Mesendoderm (in vitro differentiated cells): Measurements from ENCODE around the gene RARA.
A peak's percentile ranks its signal among the peaks of the same experiment; 100 is the strongest.

Source experiments
- DNase-seq: peaks from one replicate; pipeline ENCODE4 v3.0.0; 2013
- H2AK5ac ChIP-seq: 2 replicates; pipeline ENCODE4 v1.6.1; 2013; ENCODE audit warnings: low read length, inconsistent platforms
- H2BK120ac ChIP-seq: 2 replicates; pipeline ENCODE4 v1.6.1; 2013; ENCODE audit warnings: low read depth, mild to moderate bottlenecking, low read length, moderate library complexity, mixed read lengths
- H2BK15ac ChIP-seq: replicated peaks from 2 replicates; pipeline ENCODE4 v1.6.1; 2013; ENCODE audit warnings: low read depth, mild to moderate bottlenecking, moderate library complexity
- H2BK5ac ChIP-seq: 2 replicates; pipeline ENCODE4 v1.6.1; 2013; ENCODE audit warnings: low read length, inconsistent platforms
- H3K18ac ChIP-seq: 2 replicates; pipeline ENCODE4 v1.6.1; 2013; ENCODE audit warnings: mild to moderate bottlenecking, low read length, mixed read lengths
- H3K23ac ChIP-seq: one replicate; pipeline ENCODE4 v1.6.1; 2013; ENCODE audit warnings: low read length
- H3K27ac ChIP-seq: 2 replicates; pipeline ENCODE4 v1.5.1; 2013; ENCODE audit warnings: low read depth, mild to moderate bottlenecking, inconsistent platforms, low read length, moderate library complexity
- H3K27me3 ChIP-seq: 2 replicates; pipeline ENCODE4 v1.6.1; 2013; ENCODE audit warnings: low read length, control low read depth, mild to moderate bottlenecking, inconsistent platforms; ENCODE audit not compliant: insufficient read depth, poor library complexity
- H3K36me3 ChIP-seq: 2 replicates; pipeline ENCODE4 v1.6.1; 2013; ENCODE audit warnings: low read length, inconsistent platforms; ENCODE audit not compliant: control insufficient read depth, insufficient read depth
- H3K4ac ChIP-seq: one replicate; pipeline ENCODE4 v1.6.1; 2013; ENCODE audit warnings: low read depth, mild to moderate bottlenecking, low read length, moderate library complexity
- H3K4me1 ChIP-seq: 2 replicates; pipeline ENCODE4 v1.6.1; 2013; ENCODE audit warnings: low read depth, low read length, inconsistent platforms; ENCODE audit not compliant: control insufficient read depth
- H3K4me2 ChIP-seq: 2 replicates; pipeline ENCODE4 v1.6.1; 2013; ENCODE audit warnings: low read length
- H3K4me3 ChIP-seq: 2 replicates; pipeline ENCODE4 v1.5.1; 2013; ENCODE audit warnings: mild to moderate bottlenecking, low read length
- H3K56ac ChIP-seq: one replicate; pipeline ENCODE4 v1.6.1; 2013; ENCODE audit warnings: low read length
- H3K79me1 ChIP-seq: 2 replicates; pipeline ENCODE4 v1.6.1; 2013; ENCODE audit warnings: low read length, inconsistent platforms
- H3K79me2 ChIP-seq: 2 replicates; pipeline ENCODE4 v1.6.1; 2013; ENCODE audit warnings: mild to moderate bottlenecking, low read length; ENCODE audit not compliant: control insufficient read depth, insufficient read depth
- H3K9ac ChIP-seq: 2 replicates; pipeline ENCODE4 v1.6.1; 2013; ENCODE audit warnings: low read length, inconsistent platforms
- H4K5ac ChIP-seq: one replicate; pipeline ENCODE4 v1.6.1; 2013; ENCODE audit warnings: low read length
- H4K8ac ChIP-seq: one replicate; pipeline ENCODE4 v1.6.1; 2013; ENCODE audit warnings: low read depth, mild to moderate bottlenecking, control low read depth, low read length, moderate library complexity
- WGBS: extraction: QIAGEN DNeasy Blood & Tissue Kit; methylation state at CpG from one replicate; pipeline ENCODE4 v1.1.7; 2013; ENCODE audit warnings: low lambda C conversion rate, missing lambda C conversion rate; ENCODE audit not compliant: insufficient coverage; ENCODE audit errors: extremely low coverage; 5-methylcytosine and 5-hydroxymethylcytosine counted together

Gene RARA

DNA sequence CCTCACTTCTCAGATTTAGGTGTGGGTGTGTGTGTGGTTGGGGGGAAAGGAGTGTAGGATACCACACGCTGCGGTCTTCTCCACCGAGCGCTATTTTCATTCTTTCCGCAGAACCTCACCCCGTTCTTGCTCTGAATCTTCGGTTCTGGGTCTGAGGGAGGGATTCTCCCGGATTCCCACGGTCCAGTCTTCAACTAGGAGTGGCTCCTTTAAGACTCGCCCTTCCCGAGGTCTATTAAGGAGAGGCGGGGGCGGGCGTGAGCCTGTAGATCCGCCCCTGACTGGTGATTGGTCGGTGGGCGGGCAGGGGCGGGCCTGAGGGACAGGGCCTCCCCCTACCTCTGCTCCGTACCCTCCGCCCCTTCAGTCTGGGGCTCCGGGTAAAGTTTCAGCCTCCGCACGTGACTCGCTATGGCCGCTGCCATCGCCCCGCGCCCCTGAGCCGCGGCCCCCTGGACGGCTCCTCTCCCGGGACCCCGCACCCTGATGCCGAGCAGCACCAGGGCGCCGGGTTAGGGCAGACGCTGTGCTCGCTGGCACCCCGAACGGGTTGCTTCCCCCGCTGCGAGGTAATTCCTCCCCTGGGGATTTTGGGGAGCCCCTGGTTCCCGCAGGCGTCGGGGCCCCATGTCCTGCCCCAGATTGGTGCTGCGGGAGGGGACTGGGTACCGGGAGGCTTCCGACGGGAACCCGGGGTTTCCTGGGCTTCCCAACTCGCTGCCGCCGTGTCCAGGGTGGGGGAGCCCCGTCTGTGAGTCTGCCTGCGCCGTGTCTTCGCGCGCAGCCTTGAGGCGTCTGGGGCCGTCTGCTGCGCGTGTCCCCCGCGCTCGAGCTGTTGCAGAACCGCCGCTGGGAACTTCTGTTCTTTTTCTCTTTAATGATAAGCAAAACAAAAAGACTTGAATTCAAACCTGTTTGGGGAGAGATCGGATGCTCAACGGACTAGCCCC, 9.2 kb downstream of the RARA start:
- H3K79me1 ChIP-seq, result peaks cover 21% of the 10 kb centered on the region
- H3K56ac ChIP-seq, result peak overlapping the region; percentile 84
- no peaks in the 10 kb centered on the region for H3K36me3 ChIP-seq
- H2BK5ac ChIP-seq, result no peak overlapping the region
- no peak overlapping the region for H4K8ac ChIP-seq
- H2BK15ac ChIP-seq, result no peak overlapping the region
- H3K4me2 ChIP-seq, result peak overlapping the region; percentile 94
- peak overlapping the region; percentile 83 for H3K23ac ChIP-seq
- peaks cover 8% of the 10 kb centered on the region for H3K79me2 ChIP-seq
- no peak overlapping the region for H2BK120ac ChIP-seq
- peak; percentile 98 for DNase-seq
- H3K4ac ChIP-seq, result no peak overlapping the region
- no peak overlapping the region for H2AK5ac ChIP-seq
- peak overlapping the region; percentile 70 for H3K18ac ChIP-seq
- H3K4me3 ChIP-seq, result peak overlapping the region; percentile 76
- no CpG with 5 or more reads among the region's 70 CpGs for whole genome bisulfite sequencing
- no peaks in the 10 kb centered on the region for H3K27me3 ChIP-seq
- peak overlapping the region; percentile 3 for H3K27ac ChIP-seq
- H3K9ac ChIP-seq, result peak overlapping the region; percentile 79
- H3K4me1 ChIP-seq, result peaks cover 13% of the 10 kb centered on the region
- H4K5ac ChIP-seq, result no peak overlapping the region

DNA sequence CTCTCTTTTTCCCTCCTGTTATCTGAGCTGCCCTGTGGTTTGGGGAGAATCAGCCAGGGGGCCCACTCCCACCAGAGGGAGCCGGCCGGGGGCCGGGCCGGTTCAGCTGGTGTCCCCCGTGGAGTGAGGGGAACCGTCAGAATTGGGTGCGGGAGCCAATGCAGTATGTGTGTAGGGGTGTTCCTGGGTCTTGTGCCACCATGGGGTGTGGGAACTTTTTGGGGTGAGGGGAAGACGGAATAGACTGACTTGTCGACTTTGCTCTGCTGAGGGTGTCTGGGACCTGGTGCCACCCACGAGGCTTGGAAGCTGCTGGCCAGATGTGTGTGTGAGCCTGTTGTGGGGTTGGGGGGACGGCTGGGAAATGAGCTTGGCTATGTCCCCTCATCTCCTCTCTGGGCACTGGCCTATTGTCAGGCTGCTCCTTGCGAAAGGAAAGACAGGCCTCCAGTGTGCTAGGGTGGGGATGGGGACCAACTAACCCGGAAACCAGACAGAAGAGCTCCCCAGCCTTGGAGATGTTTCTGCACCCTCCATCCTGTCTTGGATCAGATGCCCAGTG, 9.9 kb downstream of the RARA start:
- H2BK5ac ChIP-seq, result no peak overlapping the region
- H3K79me1 ChIP-seq, result peaks cover 21% of the 10 kb centered on the region
- no peak overlapping the region for H2BK120ac ChIP-seq
- no peak overlapping the region for H4K5ac ChIP-seq
- H3K27ac ChIP-seq, result no peak overlapping the region
- peaks cover 11% of the 10 kb centered on the region for H3K4me1 ChIP-seq
- H3K56ac ChIP-seq, result peak overlapping the region; percentile 84
- peaks cover 8% of the 10 kb centered on the region for H3K79me2 ChIP-seq
- H3K36me3 ChIP-seq, result no peaks in the 10 kb centered on the region
- no CpG with 5 or more reads among the region's 13 CpGs for WGBS
- peak overlapping the region; percentile 82 for H3K4me2 ChIP-seq
- no peak overlapping the region for H2BK15ac ChIP-seq
- DNase-seq, result no peak
- H4K8ac ChIP-seq, result no peak overlapping the region
- no peaks in the 10 kb centered on the region for H3K27me3 ChIP-seq
- no peak overlapping the region for H3K4ac ChIP-seq
- H3K18ac ChIP-seq, result peak overlapping the region; percentile 70
- H3K4me3 ChIP-seq, result peak overlapping the region; percentile 76
- H3K23ac ChIP-seq, result no peak overlapping the region
- H3K9ac ChIP-seq, result peak overlapping the region; percentile 79
- H2AK5ac ChIP-seq, result no peak overlapping the region

DNA sequence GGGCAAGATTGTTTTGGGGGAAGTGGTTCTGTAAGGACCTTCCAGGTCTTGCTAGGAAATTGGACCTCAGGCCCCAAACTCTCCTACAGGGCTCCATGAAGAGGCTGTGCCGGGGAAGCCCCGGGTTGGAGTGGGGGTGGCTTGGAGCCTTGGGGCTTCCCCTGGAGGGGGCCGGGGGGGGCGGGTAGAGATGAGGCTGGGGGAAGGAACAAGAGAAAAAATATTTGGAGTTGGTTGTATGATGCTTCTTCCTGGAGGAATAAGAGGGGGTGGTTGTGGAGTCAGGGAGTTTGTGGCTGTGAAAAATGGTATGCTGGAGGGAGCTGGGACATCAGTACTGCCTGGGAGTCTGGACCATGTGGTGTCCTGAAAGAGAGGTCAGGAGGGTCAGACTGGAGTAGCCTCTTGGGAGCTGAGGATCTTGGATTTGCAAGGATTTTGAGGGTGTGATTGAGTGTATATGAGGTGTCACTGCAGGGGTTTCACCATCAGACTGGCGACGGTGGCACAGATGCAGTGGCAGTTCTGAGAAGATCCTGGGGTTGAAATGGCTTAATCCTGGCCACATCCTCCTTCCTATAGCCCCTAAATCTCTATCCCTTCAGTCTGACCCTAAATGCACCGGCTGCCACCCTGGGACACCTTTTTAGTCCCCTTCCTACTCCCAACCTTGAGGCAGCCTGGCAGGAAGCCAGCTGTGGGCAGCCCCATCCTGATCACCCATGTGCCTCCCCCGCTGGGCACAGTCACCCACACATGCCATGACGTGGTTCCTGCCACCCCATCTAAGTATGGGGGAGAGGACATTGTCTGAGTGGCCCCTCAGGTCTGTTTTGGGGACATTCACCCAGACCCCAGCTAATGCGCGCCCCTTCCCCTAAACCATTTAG, 10.9 kb downstream of the RARA start:
- H3K4ac ChIP-seq, result no peak overlapping the region
- H4K8ac ChIP-seq, result no peak overlapping the region
- no peak overlapping the region for H3K4me3 ChIP-seq
- H3K18ac ChIP-seq, result no peak overlapping the region
- peaks cover 21% of the 10 kb centered on the region for H3K79me1 ChIP-seq
- H2AK5ac ChIP-seq, result no peak overlapping the region
- H2BK15ac ChIP-seq, result no peak overlapping the region
- no peak overlapping the region for H3K23ac ChIP-seq
- WGBS, result no CpG with 5 or more reads among the region's 11 CpGs
- H4K5ac ChIP-seq, result no peak overlapping the region
- H3K27ac ChIP-seq, result no peak overlapping the region
- peaks cover 11% of the 10 kb centered on the region for H3K4me1 ChIP-seq
- no peak overlapping the region for H3K4me2 ChIP-seq
- DNase-seq, result no peak
- peaks cover 8% of the 10 kb centered on the region for H3K79me2 ChIP-seq
- H3K9ac ChIP-seq, result no peak overlapping the region
- H3K27me3 ChIP-seq, result no peaks in the 10 kb centered on the region
- no peak overlapping the region for H2BK120ac ChIP-seq
- no peak overlapping the region for H2BK5ac ChIP-seq
- H3K56ac ChIP-seq, result no peak overlapping the region
- H3K36me3 ChIP-seq, result no peaks in the 10 kb centered on the region

DNA sequence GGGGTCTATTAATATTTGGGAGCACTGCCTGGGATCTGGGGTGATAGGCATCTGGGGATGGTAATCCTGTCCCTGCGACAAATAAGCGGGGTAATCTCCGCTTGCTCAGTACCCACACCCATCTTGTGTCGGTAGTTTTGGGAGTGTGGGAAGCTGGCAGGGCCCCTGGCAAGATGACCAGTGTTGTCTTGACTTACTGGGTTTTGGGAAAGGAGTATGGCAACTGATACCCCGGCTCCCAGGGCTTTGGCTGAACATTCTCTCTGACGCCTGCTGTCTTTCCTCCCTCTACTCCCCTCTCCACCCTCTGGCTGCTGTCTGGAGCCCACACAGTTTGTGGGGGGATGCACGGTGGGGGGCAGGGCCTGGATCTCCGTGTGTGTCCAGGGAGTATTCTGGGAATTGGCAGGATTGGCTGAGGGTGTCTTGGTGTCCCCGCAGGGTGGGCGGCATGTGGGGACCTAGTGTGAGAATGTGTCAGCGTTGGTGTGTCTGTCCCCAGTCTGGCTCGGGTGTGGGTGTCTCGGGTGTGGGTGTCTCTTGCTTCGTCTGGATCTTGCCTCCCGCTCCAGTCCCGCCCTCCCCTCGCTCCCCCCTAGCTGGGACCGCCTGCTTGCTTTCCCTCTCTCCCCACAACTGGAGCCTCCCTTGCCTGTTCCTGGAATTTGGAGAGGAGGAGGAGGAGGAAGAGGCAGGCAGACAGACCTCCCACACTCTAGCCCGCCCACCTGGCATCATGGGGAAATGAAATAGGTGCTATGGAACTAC, 12.0 kb downstream of the RARA start:
- peaks cover 8% of the 10 kb centered on the region for H3K79me2 ChIP-seq
- WGBS, result no CpG with 5 or more reads among the region's 19 CpGs
- no peak overlapping the region for H4K8ac ChIP-seq
- no peak overlapping the region for H3K4ac ChIP-seq
- H3K4me2 ChIP-seq, result no peak overlapping the region
- no peak overlapping the region for H2AK5ac ChIP-seq
- no peak overlapping the region for H3K4me3 ChIP-seq
- no peak overlapping the region for H2BK15ac ChIP-seq
- H3K27ac ChIP-seq, result no peak overlapping the region
- H3K27me3 ChIP-seq, result no peaks in the 10 kb centered on the region
- no peak for DNase-seq
- no peak overlapping the region for H4K5ac ChIP-seq
- no peak overlapping the region for H2BK5ac ChIP-seq
- no peak overlapping the region for H3K23ac ChIP-seq
- H3K36me3 ChIP-seq, result no peaks in the 10 kb centered on the region
- H2BK120ac ChIP-seq, result no peak overlapping the region
- H3K79me1 ChIP-seq, result peaks cover 22% of the 10 kb centered on the region
- peaks cover 11% of the 10 kb centered on the region for H3K4me1 ChIP-seq
- peak overlapping the region; percentile 13 for H3K9ac ChIP-seq
- H3K18ac ChIP-seq, result no peak overlapping the region
- H3K56ac ChIP-seq, result peak overlapping the region; percentile 22

- H3K56ac ChIP-seq, result no peak overlapping the region
- no peak overlapping the region for H3K4me3 ChIP-seq
- no peak overlapping the region for H3K23ac ChIP-seq
- peaks cover 8% of the 10 kb centered on the region for H3K4me1 ChIP-seq
- no peak overlapping the region for H2AK5ac ChIP-seq
- no peak overlapping the region for H3K4me2 ChIP-seq
- DNase-seq, result no peak
- no peaks in the 10 kb centered on the region for H3K27me3 ChIP-seq
- H3K4ac ChIP-seq, result no peak overlapping the region
- H4K5ac ChIP-seq, result no peak overlapping the region
- WGBS, result no CpG with 5 or more reads among the region's 4 CpGs
- H3K79me1 ChIP-seq, result peaks cover 25% of the 10 kb centered on the region
- H3K9ac ChIP-seq, result no peak overlapping the region
- peaks cover 8% of the 10 kb centered on the region for H3K79me2 ChIP-seq
- no peak overlapping the region for H2BK120ac ChIP-seq
- H2BK15ac ChIP-seq, result no peak overlapping the region
- H4K8ac ChIP-seq, result no peak overlapping the region
- no peak overlapping the region for H3K18ac ChIP-seq
- no peak overlapping the region for H3K27ac ChIP-seq
- H2BK5ac ChIP-seq, result no peak overlapping the region
- no peaks in the 10 kb centered on the region for H3K36me3 ChIP-seq
Measured at GRCh38 chr17:40321524-40321929, 12.5 kb downstream of the RARA start.
